GM21723 (cell line): Measurements from ENCODE around the gene ESPL1.

Experiments
- ATAC-seq: cut with Tn5 transposase; IDR thresholded peaks from one replicate; pipeline ENCODE4 v1.9.1; 2021; ENCODE audit warnings: mild to moderate bottlenecking, moderate library complexity; ENCODE audit not compliant: unreplicated experiment

ESPL1 gene

GRCh38 chr12:53230108-53230845, 37.8 kb upstream of the ESPL1 start:
- ATAC-seq: no peak

GRCh38 chr12:53231671-53231920, 36.5 kb upstream of the ESPL1 start:
- ATAC-seq: no peak

GRCh38 chr12:53231921-53232645, 36.0 kb upstream of the ESPL1 start, which contains the start of gene RARG:
TSS of gene RARG (minus strand) at chr12:53232209. CDS start at chr12:53227545, 4,664 bp downstream.
- peak; percentile 59 for ATAC-seq

GRCh38 chr12:53232646-53233461, 35.2 kb upstream of the ESPL1 start:
- peak; percentile 35 for ATAC-seq

GRCh38 chr12:53233671-53234121, 34.4 kb upstream of the ESPL1 start:
- no peak for ATAC-seq

GRCh38 chr12:53234271-53234914, 33.7 kb upstream of the ESPL1 start:
- ATAC-seq: no peak

- no peak for ATAC-seq
Observed at GRCh38 chr12:53235164-53235563, 32.9 kb upstream of the ESPL1 start.

- no peak for ATAC-seq
Observed at GRCh38 chr12:53235742-53236442, 32.2 kb upstream of the ESPL1 start.

- ATAC-seq: no peak
Observed at GRCh38 chr12:53236443-53237111, 31.5 kb upstream of the ESPL1 start.

GRCh38 chr12:53239643-53240258, 28.3 kb upstream of the ESPL1 start:
- no peak for ATAC-seq

GRCh38 chr12:53241623-53242412, 26.3 kb upstream of the ESPL1 start:
- no peak for ATAC-seq

GRCh38 chr12:53244337-53244736, 23.8 kb upstream of the ESPL1 start:
- no peak for ATAC-seq

- ATAC-seq: no peak
Observed at GRCh38 chr12:53245286-53245685, 22.8 kb upstream of the ESPL1 start.

GRCh38 chr12:53251477-53252348, 16.4 kb upstream of the ESPL1 start:
- peak; percentile 77 for ATAC-seq

GRCh38 chr12:53252349-53252916, 15.7 kb upstream of the ESPL1 start:
- ATAC-seq: no peak

GRCh38 chr12:53253298-53253697, 14.8 kb upstream of the ESPL1 start:
- ATAC-seq: no peak

- ATAC-seq: no peak
Observed at GRCh38 chr12:53254816-53255545, 13.1 kb upstream of the ESPL1 start.
